ENCODE measurements around the gene GPR180.

GRCh38 chr13:94609196-94609595 lies 7.5 kb downstream of the GPR180 start:
- TF ChIP-seq CTCF (IDR thresholded peaks at IDR 0.05) (no peak), POLR2A (IDR thresholded peaks at IDR 0.05) (no peak)

Measured in thyroid gland (tissue), 4 donors.